NCI-H187 treated with DMSO at 0.1 percent for 48 hours (cell line): Measurements from ENCODE around the gene ZNHIT1.

Source experiments
- DNase-seq: peaks from one replicate; lab custom pipeline; 2025; lab: John Stamatoyannopoulos, UW

The ZNHIT1 gene

DNA sequence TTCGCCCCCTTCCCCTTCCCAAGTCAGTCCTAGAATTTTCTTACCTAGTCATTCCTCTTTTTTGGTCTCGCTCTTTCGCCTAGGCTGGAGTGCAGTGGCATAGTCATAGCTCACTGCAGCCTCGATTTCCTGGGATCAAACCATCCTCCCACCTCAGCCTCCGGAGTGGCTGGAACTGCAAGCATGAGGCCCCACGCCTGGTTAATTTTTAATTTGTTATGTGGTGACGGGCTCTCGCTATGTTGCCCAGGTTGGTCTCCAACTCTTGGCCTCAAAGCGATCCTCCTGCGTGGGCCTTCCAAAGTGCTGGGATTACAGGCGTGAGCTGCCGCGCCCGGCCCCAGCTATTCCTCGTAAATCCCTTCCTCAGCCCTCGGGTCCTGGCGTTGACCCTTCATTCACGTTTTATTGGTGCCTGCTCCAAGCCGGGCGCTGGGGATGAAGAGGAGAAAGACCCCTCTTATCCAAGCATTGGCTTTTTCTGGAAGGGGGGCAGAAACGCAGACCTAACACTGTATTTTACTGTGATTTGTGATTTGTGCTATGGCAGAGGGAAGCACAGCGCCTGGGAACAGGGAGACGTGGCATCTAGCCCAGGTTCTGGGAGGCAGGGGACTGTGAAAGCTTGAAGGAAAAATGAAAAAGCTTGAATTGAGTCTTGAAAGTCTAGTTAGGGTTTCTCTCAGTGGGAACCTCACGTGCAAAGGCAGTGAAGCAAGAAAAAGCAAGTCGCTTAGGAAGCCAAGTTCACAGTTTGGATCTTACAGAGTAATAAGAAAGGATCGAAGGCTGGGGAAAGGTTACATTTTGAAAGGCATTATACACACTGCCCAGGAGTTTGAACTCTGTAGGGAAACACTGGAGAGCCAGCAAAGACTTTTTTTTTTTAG is 516 bp downstream of the ZNHIT1 start:
- DNase-seq, result no peak

DNA sequence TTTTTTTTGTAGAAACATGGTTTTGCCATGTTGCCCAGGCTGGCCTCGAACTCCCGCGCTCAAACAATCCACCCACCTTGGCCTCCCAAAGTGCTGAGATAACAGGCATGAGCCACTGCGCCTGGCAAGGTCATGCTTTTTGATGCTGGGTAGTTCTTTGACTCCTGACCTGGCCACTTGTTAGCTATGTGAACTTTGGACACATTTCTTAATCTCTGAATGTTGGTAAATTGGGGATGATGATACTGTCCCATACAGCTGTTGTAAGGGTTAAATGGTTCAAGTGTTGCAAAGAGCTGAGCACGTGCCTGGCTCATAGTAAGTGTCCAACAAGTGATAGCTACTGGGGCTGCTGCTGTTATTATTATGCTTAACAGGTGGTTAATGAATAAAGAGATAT is 2.3 kb downstream of the ZNHIT1 start:
- DNase-seq, result no peak

DNA sequence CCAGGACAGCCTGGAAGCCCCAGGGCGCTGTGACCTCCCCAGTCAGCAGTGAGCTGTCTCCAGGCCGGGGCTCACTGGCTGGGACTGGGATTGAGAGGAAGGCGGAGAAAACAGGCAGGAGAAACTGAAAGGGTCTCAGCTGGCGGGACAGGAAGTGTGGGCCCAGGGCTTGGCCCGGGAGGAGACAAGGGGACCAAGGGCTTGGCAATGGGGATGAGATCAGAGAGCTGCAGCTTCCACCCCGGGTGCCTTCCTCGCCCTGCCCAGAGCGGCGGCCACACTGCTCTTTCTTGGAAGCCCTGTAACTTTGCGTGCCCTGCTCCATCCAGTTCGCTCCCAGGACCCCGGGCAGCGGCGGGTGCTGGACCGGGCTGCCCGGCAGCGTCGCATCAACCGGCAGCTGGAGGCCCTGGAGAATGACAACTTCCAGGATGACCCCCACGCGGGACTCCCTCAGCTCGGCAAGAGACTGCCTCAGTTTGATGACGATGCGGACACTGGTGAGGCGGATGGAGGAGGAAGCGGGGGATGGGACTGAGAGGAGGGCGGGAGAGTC is 4.4 kb downstream of the ZNHIT1 start:
- no peak for DNase-seq

DNA sequence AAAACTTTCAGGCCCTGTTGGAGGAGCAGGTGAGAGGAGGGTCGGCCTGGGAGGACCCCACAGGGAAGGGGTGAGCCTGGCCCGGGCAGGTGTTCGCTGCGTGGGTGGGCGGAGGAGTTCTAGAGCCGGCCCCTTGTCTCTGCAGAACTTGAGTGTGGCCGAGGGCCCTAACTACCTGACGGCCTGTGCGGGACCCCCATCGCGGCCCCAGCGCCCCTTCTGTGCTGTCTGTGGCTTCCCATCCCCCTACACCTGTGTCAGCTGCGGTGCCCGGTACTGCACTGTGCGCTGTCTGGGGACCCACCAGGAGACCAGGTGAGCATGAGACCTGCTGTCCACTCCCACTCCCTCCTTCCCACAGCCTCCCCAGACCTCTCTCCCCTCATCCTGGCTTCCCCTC is 5.6 kb downstream of the ZNHIT1 start:
- DNase-seq, result no peak

DNA sequence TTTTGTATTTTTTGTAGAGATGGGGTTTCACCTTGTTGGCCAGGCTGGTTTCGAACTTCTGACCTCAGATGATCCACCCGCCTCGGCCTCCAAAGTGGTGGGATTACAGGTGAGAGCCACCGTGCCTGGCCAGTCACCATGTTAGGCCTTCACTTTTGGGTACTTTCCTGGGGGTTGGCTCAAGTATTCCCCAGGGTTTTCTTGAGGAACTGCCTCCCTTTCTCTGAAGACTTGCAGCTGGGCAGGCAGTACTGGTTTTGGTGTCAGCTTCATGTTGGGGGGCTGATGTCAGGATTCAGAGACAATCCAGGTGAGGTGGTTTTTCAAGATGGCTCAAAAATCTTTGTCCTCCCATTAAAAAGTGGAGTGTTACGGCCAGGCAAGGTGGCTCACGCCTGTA is 7.7 kb downstream of the ZNHIT1 start:
- no peak for DNase-seq

DNA sequence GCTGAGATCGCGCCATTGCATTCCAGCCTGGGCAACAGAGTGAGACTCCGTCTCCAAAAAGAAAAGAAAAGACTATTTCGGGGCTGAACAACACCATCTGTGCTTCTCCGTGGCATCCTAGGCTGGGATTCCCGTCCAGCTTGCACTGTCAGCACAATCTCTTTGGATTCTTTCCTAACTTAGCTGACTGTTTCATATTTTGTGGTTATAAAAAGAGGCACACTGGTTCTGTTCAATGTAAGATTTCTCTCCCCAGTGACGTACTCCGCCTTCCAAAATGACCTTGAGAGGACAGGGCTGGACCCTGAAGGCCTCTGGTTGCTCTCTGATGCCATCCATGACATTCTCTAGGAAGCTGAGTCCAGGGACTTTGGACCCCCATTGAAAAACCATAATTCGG is 8.8 kb downstream of the ZNHIT1 start:
- DNase-seq, result no peak

DNA sequence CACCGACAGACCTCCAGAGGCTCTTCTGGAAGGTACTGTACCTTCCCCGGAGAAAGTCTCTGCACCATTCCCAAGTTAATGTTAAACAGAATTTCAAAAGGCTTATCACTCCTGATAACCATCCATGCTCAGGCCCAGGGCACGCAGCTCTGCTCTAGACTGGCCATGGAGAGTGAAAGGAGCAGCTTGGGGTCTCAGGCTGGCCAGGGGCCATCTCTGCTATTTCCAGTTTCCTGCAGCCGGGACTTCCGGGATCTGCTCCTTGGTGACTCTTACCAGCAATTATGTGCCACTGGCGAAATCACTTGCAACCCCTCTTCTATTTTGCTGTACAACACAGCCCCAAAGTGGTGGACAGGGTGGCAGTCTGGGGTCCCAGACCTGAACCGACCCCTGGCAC is 13.7 kb downstream of the ZNHIT1 start:
- DNase-seq, result no peak

DNA sequence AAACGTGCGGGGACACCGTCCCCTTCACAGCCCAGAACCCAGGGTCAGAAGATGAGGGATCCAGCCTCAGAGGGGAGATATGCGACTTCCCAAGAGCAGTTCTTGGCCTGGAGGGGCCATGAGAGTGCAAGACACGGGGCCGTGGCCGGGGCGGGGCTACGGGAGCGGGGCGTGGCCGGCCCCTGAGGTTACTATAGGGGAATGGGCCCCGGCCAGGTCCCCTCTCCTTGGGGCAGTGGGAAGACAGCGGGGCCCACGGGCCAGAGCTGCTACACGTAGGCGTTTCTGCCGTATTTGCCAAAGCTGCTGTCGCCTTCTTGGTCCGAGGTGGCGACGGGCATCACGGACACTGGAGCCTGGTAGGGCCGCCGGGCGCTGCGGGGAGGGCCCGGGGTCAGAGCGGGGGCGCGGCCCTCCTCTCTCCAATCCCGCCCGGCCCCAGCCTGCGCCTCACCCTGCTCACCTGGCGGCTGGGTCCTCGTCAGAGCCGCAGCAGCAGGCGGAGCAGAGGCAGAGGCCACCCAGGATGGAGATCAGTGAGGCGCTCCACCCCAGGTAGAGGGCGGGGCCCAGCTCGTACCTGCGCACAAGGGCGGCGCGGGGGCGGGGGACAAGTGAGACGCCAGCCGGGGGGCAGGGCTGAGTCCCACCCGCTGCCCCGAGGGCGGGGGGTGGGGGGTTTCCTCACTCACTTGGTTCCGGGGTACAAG is 14.3 kb downstream of the ZNHIT1 start:
- no peak for DNase-seq

DNA sequence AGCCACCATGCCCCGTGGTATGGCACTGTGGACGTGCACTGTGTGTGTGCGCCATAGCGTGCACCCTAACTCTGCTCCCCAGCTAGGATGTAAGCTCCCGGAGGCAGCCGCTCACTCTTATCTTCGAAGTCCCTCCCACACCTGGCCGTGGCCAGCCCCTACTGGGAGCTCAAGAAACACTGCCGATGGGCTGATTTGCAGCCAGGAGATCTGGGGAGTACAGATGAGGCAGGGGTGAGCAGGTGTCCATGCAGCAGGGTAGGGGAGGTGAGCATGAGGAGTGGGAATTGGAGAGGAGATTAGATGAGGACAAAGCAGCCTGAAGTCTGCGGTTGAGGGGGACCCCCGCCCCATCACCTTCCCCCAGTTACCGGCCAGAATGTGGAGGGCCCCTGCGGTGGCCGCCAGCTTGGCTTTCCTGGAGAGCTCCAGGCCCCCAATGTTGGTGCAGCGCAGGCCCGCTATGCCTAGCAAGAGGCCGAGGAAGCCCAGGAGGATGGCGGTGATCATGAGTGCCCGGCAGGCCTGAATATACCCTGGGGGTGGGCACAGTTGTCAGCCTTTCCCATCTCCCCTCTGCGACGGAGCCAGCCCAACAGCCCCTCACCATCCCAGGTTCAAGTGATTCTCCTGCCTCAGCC is 16.1 kb downstream of the ZNHIT1 start:
- DNase-seq, result no peak

DNA sequence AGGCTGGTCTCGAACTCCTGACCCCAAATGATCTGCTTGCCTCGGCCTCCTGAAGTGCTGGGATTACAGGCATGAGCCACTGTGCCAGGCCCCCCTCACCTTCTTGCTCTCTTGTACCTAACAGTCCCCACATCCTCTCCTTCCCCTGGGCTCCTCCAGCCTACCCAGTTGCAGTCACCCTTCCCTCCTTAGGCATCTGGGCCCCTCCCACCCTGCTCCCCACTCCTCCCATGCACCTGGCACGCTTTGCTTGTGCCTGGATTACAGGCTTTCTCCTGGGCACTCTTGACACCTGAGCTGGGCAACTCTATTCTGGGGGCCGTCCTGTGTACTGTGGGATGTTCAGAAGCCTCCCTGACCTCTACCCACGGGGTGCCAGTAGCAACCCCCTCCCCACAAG is 16.7 kb downstream of the ZNHIT1 start:
- DNase-seq, result no peak

DNA sequence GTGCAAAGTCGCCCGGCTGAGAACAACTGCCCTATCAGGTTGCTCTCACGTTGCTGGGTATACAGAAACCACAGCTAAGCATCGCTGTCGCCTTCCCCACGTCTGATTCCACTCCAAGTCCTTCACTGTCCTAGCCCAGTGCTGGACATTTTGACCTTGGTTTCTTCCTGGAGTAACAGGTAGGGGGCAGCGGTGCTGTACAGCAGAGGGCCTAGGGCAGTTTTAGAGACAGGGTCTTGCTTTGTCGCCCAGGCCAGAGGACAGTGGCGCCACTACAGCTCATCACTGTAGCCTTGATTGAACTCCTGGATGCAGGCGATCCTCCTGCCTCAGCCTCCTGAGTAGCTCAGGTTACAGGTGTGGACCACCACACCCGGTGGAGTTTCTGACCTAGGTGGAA is 17.1 kb downstream of the ZNHIT1 start:
- DNase-seq, result no peak

DNA sequence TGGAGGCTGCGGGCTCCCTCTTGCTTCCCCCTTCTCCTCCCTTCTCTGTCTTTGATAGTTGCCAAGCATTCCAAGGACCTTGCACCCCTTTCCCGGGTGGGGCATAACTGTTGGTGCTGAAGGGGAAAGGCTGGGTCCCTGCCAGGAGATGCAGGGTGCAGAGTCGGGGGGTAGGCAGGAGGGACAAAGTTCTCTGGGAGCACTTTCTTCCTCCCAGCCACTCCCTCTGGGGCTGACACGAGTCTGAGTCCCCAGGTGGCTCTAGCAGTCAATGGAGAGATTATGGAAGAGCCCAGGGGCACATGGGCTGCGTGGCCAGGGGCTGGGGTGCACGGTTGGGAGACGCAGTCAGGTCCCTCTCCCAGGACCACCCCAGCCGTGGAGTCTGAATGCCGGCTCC is 17.6 kb downstream of the ZNHIT1 start:
- no peak for DNase-seq

DNA sequence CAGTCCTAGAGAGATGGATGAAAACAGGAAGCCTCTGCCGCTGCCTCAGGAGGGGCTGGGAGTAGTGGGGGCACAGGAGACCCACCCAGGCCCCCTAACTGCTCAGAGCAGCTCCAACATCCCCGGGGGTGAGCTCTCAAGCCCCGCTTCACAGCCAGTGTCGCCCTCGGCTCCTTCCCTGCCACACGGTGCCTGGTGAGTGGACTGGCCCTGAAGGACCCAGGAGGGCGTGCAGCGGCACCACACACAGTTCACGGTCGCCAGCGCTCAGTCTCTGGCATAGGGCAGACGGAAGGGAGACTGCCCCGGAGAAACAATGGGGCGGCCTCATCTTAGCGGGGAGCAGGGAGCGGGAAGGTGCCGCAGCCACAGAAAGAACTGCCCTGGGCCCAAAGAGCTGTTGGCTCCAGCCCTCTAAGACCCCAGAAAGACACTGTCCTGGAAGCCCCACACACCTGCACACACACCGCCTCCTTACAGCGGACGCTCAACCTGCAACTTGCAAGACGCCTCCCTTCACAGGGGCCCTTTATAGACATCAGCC is 18.4 kb downstream of the ZNHIT1 start:
- DNase-seq, result no peak

DNA sequence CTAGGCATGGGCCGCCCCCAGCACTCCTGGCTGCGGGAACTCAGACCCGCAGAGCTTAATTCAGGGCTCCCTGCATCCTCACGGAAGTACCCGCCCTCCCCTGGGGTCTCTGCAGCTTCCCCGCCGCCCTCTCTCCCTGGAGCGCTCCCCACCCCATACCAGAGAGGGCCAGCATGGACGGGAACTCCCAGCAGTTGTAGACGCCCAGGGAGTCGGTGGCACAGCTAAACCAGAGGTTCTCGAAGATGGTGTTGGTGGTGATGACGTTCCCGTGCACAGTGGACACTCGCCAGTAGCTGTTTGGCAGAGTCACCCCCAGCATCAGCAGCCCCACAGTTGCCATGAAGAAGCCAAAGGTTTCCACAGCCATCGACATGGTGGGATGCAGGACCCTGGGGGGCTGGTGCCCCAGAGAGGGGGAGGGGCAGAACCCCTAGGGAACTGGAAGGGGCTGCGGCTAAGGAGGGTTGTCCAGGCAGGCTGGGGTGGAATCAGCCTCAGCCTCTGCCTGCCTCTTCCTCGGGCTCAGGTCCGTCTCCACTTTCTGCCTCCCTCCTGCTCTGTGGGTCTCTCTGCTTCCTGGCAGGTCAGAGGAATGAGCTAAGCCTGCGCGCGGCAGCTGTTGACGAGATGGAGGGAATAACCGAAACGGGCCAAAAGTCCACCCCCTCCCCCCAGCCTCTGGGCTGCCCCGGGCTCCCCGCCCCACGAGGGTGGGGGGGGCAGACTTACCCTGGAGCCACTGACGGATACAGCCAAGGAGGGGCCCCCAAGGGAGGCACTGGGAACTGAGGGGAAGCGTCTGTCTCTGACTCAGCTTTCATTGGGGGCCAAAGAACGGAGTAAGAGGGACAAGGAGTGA is 19.5 kb downstream of the ZNHIT1 start, which contains the start of gene CLDN15:
Gene CLDN15 (minus strand): TSS at position 597 of the 862 bp plus-strand sequence. CDS start 221 bp downstream, at position 376.
- DNase-seq, result no peak

DNA sequence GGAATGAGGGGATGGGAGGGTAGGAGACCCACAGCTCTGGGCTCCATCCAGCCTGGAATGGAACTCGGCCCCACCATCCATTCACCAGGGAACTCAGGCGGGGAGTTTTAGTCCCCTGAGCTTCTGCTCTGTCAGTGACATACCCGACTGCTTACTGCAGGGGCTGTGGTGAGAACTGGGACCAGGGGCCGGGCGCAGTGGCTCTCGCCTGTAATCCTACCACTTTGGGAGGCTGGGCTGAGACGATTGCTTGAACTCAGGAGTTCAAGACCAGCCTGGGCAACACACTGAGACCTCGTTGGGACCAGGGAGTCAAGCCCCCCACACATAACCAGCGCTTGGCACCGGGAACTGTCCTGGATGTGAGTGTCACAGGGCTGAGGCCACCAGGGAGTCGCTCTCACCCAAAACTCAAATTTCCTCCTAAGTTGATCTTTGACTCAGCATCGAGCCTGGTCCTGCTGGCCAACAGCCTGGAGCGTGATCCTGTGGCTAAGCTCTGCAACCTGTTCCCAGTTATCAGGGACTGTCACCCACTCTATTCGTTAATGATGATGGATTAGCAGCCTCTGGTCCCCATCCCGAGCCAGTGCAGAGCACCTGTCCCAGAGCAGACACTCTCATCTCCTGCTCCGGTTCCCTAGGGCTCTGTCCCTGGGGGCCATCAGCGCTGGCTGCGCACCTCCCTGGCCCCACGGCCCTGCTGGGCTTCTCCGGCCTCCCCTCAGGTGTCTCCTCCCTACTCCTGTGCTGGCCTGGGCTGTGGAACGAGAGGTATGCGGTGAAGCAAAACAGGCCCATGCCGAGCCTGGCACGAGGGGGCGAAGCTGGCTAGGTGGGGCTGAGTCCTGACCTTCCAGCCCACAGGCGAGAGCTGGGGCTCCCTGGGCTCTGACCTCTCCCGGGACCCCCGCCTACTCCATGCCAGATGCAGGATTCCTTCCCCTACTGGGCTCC is 20.5 kb downstream of the ZNHIT1 start:
- no peak for DNase-seq

DNA sequence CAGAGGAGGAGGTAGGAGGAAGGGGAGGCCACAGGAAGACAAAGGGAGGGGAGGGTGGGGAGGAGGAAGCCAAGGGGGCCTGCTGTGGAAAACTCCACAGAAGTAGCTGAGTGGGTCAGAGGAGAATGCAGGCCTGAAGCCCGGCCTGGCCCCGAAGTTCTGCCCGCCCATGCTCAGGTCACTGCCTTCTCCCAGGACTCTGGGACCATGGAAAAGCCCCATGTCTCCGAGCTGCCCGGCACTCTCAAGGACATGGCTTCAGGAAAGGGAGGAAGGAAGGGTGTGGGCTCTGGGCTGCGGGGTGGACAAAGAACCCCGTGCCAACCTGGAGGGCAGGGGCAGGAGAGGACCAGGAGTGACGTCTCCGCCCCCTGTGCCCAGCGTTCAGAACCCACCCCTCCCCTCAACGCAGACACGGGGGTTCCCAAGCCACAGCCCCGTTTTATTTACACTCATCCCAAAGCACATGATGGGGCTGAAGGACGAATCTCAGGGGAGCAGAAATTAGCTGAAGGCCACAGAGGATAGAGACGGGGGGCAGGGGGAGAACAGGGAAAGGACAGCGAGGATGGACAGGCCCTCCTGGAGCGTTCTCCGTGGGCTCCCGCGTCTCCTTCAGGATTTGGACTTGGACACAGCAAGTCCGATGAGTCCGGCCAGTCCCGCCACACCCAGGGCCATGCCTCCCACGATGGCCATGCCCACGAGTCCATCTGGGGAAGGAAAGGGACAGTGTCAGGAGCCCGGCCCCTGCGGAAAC is 21.4 kb downstream of the ZNHIT1 start:
- DNase-seq, result no peak

DNA sequence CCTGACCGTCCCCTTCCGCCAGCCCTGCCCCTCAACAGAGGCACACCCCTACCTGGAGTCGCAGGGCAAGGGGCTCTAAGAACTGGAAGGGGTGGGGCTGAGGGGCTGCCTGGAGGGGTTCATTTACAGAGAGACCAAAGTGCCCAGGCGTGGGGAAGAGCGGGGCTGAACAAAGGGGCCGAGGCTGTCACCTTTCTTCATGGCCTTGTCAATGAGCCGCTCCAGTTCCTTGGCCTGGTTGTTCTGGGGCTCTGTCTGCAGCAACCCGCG is 21.9 kb downstream of the ZNHIT1 start:
- DNase-seq, result no peak

DNA sequence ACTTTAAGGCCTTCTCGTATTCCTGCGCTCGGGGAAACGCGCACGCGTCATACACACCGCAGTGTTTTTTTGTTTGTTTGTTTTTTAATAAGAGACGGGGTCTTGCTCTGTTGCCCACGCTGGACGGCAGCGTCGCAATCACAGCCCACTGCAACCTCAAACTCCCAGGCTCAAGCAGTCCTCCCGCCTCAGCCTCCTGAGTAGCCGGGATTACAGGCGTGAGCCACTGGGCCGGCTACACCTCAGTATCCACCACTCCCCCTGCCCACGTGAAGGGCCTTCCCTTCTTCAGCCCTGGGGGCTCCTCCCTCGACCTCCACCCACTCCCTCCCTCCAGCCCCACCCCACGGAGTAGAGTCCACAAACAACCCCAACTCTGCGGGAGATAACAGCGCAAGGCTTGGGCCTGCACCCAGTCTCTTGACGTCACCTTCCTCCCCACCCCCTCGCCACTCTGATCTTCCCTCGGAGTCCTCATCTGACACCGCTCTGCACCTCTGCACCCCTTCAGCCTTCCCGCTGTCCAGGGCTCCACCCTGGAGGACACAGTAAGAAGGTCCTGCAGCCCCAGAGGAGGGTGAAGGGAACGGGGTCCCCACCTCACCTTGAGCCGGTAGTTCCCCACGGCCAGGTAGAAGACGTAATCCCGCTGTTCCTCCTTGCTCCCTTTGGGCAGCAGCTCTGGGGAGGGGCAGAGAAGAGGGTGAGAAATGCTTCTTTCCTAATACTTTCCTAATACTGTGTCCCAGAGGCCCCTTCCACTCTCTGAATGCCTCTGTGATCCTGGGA is 22.5 kb downstream of the ZNHIT1 start:
- DNase-seq, result no peak

DNA sequence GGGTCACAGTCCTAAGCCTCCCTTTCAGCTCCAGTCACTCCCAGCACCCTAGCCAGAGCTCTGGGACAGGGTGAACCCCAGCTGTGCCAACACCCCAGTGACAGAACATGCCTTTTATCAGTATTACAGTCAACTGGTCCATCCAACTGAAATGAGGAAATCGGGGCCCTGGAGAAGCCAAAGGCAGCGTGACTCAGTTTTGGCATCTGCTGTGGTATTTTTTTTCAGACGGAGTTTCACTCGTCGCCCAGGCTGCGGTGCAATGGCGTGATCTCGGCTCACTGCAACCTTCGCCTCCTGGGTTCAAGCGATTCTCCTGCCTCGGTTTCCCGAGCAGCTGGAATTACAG is 23.0 kb downstream of the ZNHIT1 start:
- DNase-seq, result no peak
